Left lobe of liver (tissue), 2 donors: ENCODE results near the gene VCPKMT. TPM values are rescaled to one million over a fixed set of nuclear protein-coding genes. Genes with fewer than 3 reads are reported as not detected.

Experiments
- ATAC-seq: fragments of 200-7000 bp; cut with Tn5 transposase; one replicate; pipeline ENCODE4 v1.9.1; 2020; ENCODE audit warnings: mild to moderate bottlenecking, moderate library complexity
- DNase-seq: peaks from one replicate; pipeline ENCODE4 v3.0.0-alpha.2; 2020; ENCODE audit warnings: low spot score
- total RNA-seq: library from RNA; stranded (reverse); gene quantifications from one replicate; pipeline ENCODE4 v1.2.1, GENCODE V29; 2021
- donor health status: DM: no; HTN: no; CAD: no; lungs with moderate emphysema.
- donor health status: DM: no; HTN: yes; CAD: no.

Gene VCPKMT
- 3.8 TPM for total RNA-seq

- DNase-seq, result peak; percentile 92
- peak; percentile 99 for ATAC-seq
Observed at GRCh38 chr14:50116181-50116956, at the start of gene VCPKMT. VCPKMT (minus strand) TSS chr14:50116572; CDS start chr14:50116552, 20 bp downstream.

GRCh38 chr14:50156111-50156510 lies 39.7 kb upstream of the VCPKMT start:
- no peak for DNase-seq
- no peak for ATAC-seq

GRCh38 chr14:50148799-50149198 lies 32.4 kb upstream of the VCPKMT start:
- DNase-seq (no peak), ATAC-seq (no peak)

- no peak for DNase-seq
- no peak for ATAC-seq
Observed at GRCh38 chr14:50139192-50139591, 22.8 kb upstream of the VCPKMT start.

GRCh38 chr14:50127802-50128201 lies 11.4 kb upstream of the VCPKMT start:
- no peak for DNase-seq
- no peak for ATAC-seq

- ATAC-seq (no peak), DNase-seq (no peak)
Observed at GRCh38 chr14:50123062-50123461, 6.7 kb upstream of the VCPKMT start.

GRCh38 chr14:50122291-50122690 lies 5.9 kb upstream of the VCPKMT start:
- no peak for DNase-seq
- no peak for ATAC-seq

GRCh38 chr14:50121486-50121885 lies 5.1 kb upstream of the VCPKMT start:
- DNase-seq (no peak), ATAC-seq (no peak)

GRCh38 chr14:50117456-50117855 lies 1.1 kb upstream of the VCPKMT start:
- DNase-seq (no peak), ATAC-seq (no peak)

GRCh38 chr14:50116966-50117365 lies 594 bp upstream of the VCPKMT start:
- DNase-seq (no peak), ATAC-seq (peak; percentile 41)

GRCh38 chr14:50113381-50114035 lies 2.9 kb downstream of the VCPKMT start:
- ATAC-seq (no peak), DNase-seq (no peak)

GRCh38 chr14:50110323-50111037 lies 5.9 kb downstream of the VCPKMT start:
- no peak for DNase-seq
- no peak for ATAC-seq

- DNase-seq, result no peak
- no peak for ATAC-seq
Observed at GRCh38 chr14:50109342-50109741, 7.0 kb downstream of the VCPKMT start.

- ATAC-seq (no peak), DNase-seq (no peak)
Observed at GRCh38 chr14:50107850-50108249, 8.5 kb downstream of the VCPKMT start.

- ATAC-seq, result no peak
- no peak for DNase-seq
Observed at GRCh38 chr14:50106178-50106577, 10.2 kb downstream of the VCPKMT start.

- no peak for ATAC-seq
- no peak for DNase-seq
Observed at GRCh38 chr14:50103558-50103957, 12.8 kb downstream of the VCPKMT start.

- no peak for DNase-seq
Observed at GRCh38 chr14:50101417-50101816, 15.0 kb downstream of the VCPKMT start.

GRCh38 chr14:50100805-50101204 lies 15.6 kb downstream of the VCPKMT start:
- peak; percentile 81 for ATAC-seq
- DNase-seq, result no peak

More at GRCh38 chr14:50101417-50101816, 15.0 kb downstream of the VCPKMT start:
- no peak for ATAC-seq

GRCh38 chr14:50099335-50099734 lies 17.0 kb downstream of the VCPKMT start:
- DNase-seq (no peak), ATAC-seq (no peak)

- DNase-seq (no peak), ATAC-seq (no peak)
Observed at GRCh38 chr14:50095895-50096294, 20.5 kb downstream of the VCPKMT start.

- no peak for ATAC-seq
- no peak for DNase-seq
Observed at GRCh38 chr14:50094056-50094755, 22.2 kb downstream of the VCPKMT start.
